HG03095 (cell line): ENCODE results near the gene UPK2.
"Not testable (repeated sequence)": the region's sequence is repeated elsewhere in the genome, so short reads cannot be mapped to it uniquely, and the experiment has no call there.

Source experiments
- ATAC-seq: cut with Tn5 transposase; IDR thresholded peaks from one replicate; pipeline ENCODE4 v1.9.1; 2021; ENCODE audit warnings: moderate library complexity; ENCODE audit not compliant: unreplicated experiment

UPK2 gene

DNA sequence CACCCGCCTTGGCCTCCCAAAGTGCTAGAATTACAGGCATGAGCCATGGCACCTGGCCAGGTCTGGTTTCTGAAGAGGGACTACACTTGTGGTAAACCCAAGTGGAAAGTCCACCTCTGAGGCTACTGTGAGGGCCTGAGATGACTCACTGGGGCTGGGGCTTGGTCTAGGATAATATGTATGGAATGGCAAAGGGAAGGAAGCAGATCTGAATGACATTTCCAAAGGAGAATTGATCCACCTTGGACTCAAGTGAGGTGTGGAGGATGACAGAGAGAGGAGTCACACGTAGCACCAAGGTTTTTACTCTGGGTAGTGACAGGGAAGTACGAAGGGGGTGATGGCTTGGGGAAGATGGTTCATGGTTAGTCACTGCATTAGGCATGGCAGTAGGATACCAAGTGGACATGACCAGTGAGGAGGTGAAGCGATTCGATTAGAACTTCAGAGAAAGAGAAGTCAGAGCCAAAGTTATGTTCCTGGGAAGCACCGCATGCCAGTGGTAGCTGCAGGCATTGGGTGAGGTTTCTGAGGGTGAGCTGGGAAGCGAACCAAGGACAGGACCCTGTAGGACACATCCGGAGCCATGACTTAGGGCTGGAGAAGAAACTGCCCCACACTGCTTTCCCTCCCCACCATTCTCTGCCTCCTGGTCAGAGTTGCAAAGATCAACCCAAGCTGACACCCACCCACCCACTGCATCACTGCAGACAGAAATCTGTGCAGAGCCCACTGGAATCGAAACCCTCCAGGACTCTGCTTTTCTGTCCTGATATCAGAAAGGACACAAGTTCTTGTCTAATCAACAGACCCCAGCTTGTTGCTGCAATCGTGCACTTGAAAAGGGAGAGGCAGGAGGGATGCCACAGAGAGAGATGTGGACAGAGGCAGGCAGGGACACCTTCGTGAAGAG is 17.4 kb upstream of the UPK2 start:
- no peak for ATAC-seq

DNA sequence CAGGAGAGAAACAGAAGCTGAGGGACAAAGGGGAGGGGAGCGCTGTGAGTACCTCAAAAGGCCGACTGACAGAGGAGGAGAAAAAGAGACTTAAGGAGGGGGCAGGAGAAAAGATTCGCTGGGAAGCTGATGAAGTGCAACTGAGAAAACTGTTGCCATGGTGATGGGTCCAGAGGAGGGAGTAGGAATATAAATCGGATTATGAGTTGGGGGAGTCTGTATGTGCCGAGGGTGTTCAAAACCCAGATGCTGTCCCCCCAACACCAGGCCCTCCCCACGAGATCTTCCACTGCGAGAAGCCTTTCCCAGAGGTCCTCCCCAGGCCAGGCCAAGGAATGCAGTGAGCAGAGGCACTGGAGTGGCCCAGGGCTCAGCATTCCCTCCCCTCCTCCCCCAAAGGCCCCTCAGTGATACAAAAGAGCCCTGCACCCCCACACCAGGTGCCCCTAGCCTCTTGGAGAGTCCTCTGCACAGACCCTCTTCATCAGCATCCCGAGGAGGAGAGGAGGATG is 16.6 kb upstream of the UPK2 start:
- no peak for ATAC-seq

DNA sequence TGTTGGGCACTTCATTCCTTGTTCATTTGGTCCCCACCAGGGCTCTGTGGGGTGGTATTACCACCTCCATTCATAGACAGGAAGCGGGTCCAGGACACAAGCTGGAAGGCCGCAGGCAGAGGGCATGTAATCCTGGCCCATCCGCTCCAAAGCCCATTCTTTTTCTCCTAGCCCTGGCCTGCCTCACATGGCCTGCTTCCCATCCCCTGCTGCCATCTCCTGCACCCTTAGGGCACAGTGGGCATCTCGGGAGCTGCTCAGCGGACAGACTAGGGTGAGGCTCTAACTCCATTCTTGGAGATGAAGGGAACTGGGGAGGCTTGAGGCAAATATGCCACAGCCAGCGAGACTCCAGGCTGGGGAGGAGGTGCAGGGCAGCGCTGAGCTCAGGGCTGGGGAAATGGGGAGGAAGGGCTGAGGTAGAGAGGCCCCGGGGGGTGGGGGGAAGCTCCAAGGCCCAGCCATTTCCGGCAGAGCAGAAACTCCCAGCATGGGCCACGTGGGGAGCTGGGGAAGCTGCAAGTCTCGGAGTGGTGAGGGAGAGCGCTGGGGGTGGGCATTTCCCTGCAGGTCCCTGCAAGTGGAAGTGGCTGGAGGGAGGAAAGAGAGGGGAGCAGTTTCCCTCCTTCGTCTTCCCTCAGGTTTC is 16.0 kb upstream of the UPK2 start:
- no peak for ATAC-seq

DNA sequence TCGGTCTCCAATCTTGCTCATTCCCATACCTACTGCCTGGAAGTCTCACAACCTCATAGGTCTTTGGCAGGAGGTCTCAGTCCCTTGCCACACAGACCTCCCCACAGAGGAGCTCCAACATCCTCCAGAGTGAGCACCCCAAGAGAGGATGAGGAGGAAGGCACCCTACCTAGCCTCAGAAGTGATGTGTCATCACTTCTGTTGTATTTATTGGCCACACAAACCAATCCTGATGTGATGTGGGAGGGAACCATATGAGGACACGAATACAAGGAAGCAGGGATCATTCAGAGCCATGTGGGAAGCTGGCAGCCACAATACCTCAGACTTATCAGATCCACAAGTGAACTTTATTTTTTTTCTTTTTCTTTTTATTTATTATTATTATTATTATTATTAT is 9.0 kb upstream of the UPK2 start:
- ATAC-seq, result no peak

DNA sequence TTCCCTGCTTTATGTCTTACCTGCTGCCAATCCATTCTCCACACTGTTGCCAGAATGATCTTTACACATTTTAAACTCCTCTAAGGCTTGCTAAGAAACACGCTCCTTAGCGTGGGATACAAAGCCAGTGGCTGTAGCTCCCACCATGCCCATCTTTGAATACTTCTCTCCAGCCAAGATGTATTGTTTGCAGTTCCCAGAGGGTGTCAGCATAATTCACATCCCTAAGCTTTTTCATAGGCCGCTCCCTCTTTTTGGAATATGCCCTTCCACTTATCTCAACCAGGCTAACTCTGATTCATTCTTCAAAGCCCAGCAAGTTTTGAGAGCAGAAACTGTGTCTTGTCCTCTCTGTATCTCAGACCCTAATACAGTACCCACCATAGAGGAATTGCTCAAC is 8.1 kb upstream of the UPK2 start:
- ATAC-seq, result no peak

DNA sequence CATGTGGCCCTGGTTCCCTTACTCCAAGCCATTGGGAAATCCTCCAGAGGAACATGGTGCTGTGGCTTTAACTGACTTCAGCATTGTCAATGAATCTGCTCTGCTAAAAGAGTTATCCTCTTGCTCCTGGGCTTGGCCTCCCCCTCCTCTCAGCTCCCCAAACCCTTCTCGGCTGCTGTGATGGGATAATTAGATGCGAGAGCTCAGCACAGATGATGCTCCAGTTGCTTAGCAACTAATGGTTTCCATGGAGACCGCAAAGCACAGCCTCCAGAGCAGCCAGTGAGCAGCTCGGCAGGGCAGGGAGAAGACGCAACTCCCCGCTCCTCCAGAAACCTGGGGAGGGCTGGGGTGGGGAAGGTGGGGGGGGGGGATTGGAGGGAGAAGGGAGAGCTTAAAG is 2.8 kb upstream of the UPK2 start:
- no peak for ATAC-seq

DNA sequence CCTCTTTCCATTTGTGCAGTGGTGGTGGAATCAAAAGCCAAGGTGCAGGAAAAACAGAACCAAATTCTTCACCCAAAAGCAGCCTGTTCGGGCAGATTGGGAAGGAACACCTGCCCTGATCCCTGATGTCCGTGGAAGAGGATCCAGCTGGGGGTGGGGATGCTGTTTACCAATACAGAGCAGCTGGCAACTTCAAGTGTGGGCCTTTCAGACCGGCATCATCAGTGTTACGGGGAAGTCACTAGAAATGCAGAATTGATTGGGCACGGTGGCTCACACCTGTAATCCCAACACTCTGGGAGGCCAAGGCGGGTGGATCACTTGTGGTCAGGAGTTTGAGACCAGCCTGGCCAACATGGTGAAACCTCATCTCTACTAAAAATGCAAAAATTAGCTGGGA is 2.1 kb upstream of the UPK2 start:
- not testable (repeated sequence) for ATAC-seq

DNA sequence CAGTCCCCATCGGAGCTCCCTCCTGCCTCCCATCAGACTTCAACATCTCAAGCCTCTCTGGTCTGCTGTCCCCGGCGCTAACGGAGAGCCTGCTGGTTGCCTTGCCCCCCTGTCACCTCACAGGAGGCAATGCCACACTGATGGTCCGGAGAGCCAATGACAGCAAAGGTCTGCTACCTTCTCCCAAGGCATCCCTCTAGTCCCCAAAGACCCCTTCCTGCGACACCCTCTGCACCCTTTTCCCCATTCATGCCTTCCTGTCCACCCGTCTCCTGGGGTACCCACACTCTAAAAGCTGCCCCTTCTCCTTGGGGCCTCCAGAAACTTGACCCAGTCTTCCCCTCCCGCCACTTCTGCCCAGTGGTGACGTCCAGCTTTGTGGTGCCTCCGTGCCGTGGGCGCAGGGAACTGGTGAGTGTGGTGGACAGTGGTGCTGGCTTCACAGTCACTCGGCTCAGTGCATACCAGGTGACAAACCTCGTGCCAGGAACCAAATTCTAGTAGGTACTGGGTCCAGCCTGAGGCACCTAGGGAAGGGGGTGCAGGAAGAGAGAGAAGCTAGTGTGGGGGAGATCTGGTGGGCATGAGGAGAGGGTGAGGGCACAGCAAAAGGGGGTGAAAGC is 860 bp downstream of the UPK2 start:
- no peak for ATAC-seq

DNA sequence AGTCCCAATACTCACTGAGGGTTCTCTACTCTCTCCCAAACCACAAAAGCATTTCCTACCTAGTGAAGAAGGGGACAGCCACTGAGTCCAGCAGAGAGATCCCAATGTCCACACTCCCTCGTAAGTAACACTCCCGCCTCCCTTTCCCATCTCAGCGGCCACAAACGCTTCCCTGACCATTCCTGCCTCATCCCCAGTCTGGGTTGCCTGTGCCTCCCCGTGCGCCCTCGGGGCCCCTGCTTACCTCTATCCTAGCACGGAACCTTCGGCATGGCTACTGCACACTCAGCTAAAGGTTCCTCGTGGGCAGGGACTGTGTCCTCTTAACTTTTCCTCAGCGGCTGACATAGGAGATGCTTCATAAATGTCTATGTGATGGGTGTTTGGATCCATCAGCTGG is 1.5 kb downstream of the UPK2 start:
- no peak for ATAC-seq

DNA sequence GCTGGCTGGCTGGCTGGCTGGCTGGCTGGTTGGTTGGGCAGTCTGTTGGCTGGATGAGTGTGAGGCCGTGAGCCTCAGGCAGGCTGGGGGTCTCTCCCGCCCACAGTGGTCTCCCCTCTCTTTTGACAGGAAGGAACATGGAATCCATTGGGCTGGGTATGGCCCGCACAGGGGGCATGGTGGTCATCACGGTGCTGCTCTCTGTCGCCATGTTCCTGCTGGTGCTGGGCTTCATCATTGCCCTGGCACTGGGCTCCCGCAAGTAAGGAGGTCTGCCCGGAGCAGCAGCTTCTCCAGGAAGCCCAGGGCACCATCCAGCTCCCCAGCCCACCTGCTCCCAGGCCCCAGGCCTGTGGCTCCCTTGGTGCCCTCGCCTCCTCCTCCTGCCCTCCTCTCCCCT is 1.9 kb downstream of the UPK2 start:
- ATAC-seq, result no peak

DNA sequence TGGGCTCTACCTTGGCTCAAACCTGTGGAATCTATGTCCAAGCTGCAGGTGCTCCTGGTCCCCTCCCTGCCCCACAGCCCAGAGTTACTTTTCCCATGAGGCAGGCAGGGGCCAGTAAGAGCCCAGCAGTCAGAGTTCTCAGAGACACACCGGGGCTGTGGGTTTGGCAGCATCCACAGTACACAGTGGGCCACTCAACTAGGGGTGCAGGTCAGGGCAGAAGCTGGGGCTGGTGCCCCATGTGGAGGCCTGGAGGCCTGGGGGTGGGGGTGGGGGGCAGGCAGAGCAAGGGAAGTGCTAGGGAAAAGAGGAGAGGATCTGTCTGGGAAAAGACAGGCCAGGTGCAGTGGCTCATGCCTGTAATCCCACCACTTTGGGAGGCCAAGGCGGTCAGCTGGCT is 2.5 kb downstream of the UPK2 start:
- ATAC-seq, result no peak

DNA sequence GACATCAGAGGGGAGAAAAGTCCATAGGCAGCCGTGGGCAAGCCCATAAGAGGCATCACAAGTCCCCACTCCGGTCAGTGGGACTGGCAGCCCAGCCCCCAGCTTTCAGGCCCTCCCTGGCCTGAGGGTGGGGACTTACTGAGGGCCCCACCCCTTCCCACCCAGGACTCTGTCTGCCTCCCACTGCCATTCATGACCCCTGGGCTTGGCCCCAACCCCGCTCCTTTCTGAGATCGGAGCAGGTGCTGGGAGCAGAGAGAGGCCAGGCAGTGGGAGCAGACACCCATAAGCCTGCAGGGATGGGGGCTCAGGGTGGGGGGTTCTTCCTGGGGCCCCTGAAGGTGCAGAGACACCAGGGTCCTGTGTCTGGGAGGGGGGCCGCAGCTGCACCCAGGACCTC is 5.1 kb downstream of the UPK2 start:
- no peak for ATAC-seq

DNA sequence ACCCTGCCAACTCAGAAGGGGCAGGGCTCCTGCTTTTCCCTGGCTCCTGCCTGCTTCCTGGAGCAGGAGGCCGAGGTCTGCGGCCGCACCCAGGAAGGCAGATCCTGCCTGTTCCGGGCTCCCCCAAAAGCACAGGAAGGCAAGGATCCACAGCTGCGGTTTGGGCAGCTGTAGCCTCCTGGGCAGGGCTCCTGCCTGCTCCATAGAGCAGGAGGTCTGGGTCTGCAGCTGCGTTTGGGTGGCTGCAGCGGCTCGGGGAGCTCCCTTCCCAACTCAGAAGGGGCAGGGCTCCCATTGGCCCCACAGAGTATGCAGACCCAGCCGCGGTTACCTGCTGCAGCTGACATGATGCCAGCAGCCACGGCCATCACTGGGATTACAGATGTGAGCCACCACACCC is 5.5 kb downstream of the UPK2 start:
- ATAC-seq, result no peak

DNA sequence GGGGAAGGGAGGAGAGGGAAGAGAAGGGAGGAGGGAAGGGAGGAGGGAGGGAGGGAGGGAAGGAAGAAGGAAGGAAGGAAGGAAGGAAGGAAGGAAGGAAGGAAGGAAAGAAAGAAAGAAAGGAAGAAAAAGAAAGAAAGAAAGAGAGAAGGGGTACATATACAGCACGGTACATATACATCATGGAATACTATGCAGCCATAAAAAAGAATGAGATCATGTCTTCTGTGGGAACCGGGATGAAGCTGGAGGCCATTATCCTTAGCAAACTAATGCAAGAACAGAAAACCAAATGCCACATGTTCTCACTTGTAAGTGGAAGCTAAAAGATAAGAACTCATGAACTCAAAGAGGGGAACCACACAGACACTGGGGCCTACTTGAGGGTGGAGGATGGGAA is 13.4 kb downstream of the UPK2 start:
- ATAC-seq, result not testable (repeated sequence)

DNA sequence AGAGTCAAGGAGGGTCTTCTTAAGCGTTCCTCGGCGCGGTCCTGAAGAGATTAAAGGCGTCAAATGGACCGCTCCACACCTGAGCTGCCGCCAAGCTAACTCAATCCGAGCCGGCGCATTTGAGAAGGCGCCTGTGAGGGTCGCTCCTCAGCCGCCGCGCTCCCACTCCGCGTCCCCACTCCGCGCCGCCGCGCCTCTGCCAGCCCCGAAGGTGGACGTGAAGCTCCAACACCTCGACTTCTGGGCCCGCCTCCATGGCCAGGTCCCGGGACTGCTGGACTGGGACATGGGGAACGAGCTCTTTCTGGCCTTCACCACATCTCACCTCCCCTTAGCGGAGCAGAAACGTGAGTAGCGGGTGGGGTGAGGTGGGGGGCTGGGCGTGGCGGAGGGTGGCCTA is 15.5 kb downstream of the UPK2 start, which contains the start of gene FOXR1:
TSS of gene FOXR1 (plus strand) at position 116 of the 400 bp plus-strand sequence. CDS start at position 287, 171 bp downstream.
- no peak for ATAC-seq

DNA sequence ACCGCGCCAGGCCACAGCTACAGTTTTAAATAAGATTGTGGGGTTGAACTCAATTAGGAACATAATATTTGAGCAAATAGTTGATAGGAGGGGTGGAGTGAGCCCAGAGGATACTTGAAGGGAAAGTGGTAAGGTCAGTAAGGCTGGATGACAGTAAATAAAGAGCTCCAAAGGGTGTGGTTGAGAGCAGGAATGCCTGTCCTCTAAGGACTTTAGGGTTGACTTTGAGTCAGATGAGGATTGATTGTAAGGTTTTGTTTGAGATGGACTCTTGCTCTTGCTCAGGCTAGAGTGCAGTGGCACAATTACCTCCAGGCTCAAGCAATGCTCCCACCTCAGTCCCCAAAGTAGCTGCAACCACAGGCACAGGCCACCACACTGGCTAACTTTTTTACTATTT is 17.9 kb downstream of the UPK2 start:
- ATAC-seq, result no peak

DNA sequence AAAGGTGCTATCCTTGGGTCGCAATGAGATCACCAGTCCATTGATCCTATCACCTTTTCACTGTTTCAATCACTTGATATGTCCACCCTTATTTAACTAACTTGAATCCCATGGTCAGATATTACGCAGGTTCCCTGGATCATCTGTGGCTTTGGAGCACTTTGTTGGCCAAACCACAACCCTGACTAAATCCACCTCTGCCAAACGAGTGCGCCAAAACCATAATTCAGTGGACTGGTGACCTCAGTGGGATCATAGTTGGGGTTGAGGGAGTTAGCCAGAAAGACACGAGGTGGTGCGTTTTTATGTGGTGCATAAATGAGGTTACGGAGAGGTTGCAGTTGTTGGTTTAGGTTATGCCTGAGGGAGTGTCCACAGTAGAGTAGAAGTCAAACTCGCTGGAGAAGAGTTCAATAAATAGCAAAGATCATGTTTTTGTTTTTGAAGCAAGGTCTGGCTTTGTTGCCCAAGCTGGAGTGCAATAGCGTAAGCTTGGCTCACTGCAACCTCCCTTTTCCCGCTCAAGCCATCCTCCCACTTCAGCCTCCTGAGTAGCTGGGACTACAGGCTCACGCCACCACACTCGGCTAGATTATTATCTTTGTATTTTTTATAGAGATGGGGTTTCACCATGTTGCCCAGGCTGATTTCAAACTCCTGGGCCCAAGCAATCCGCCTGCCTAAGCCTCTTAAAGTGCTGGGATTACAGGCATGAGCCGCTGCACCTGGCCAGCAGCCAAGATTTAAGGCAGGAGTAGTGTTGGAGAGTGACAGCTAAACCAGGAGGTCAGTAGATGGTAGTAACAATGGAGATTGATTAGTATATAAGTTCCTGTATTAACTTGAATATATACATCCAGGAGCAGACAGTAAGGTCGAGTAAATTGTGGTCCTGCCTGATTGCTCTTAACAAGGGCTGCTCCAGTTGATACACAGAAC is 19.9 kb downstream of the UPK2 start:
- ATAC-seq, result no peak

DNA sequence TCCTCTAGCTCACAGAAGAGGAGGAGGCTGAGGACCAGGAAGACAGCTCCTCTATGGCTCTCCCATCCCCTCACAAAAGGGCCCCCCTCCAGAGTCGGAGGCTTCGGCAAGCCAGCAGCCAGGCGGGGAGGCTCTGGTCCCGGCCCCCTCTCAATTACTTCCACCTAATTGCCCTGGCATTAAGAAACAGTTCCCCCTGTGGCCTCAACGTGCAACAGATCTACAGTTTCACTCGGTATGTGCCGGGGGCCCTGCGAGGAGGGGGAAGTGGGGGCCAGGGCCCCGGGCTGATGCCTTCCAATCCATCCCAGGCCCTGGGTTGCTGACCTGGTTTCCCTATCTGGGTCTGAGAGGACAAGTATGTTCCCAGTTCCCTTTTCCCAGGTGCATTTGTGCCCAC is 23.3 kb downstream of the UPK2 start:
- ATAC-seq, result no peak

DNA sequence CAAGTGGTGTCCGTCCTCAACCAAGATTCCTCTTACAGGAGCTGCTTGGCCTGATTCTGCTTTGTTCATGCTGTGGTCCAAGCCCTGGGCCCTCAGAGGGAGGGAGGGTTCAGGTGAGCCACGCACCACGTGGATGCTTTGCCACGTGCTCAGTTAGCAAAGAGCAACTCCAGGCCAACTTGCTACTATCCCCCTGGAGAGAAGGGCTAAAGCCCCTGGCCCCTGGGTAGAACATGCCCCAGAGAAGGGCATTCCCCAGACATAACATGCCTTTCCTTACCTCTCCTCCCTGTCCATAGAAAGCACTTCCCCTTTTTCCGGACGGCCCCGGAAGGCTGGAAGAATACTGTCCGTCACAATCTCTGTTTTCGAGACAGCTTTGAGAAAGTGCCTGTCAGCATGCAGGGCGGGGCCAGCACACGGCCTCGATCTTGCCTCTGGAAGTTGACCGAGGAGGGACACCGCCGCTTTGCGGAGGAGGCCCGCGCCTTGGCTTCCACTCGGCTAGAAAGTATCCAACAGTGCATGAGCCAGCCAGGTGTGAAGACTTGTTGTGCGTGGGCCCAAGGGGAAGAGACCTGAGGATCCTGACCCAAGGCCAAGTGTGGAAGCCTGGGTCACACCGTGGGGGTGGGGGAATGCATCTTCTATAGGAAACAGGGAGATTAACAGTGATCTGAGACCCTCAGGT is 24.2 kb downstream of the UPK2 start:
- no peak for ATAC-seq

DNA sequence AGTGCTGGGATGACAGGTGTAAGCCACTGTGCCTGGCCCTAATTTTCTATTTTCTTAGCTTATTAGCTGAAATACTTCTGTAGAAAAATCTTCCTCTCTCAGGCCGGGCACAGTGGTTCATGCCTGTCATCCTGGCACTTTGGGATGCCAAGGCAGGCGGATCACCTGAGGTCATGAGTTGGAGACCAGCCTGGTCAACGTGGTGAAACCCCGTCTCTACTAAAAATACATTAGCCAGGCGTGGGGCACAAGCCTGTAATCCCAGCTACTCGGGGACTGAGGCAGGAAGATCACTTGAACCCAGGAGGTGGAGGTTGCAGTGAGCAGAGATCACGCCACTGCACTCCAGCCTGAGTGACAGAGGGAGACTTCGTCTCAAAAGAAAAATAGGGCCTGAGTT is 28.2 kb downstream of the UPK2 start:
- not testable (repeated sequence) for ATAC-seq
